ENCODE data around the gene EVI5.

DNA sequence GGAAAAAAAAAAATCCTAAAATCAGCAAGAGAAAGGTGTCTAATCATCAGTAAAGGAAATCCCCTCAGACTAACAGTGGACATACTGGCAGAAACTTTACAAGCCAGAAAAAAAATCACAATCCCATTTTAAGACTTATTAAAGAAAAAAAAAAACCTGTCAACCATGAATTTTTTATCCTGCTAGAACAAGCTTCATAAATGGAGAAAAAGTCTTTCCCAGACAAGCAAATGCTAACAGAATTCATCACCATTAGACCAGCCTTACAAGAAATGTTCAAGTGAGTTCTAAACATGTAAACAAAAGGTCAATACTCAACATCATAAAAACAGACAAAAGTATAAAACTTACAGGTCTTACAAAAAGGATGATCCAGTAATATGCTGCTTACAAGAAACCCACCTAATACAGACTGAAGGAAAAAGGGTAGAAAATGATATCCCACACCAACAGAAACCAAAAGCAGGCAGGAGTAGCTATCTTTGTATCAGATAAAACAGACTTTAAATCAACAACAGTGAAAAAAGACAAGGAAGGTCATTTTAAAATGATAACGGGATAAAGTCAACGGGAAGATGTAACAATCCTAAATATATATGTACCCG is 129.6 kb downstream of the EVI5 start:
- TF ChIP-seq EP300 (IDR thresholded peaks at IDR 0.05) (no peak), POLR2A (IDR thresholded peaks at IDR 0.05) (no peak), POLR2AphosphoS5 (IDR thresholded peaks at IDR 0.05) (no peak)
- TF ChIP-seq, protein P1, sequence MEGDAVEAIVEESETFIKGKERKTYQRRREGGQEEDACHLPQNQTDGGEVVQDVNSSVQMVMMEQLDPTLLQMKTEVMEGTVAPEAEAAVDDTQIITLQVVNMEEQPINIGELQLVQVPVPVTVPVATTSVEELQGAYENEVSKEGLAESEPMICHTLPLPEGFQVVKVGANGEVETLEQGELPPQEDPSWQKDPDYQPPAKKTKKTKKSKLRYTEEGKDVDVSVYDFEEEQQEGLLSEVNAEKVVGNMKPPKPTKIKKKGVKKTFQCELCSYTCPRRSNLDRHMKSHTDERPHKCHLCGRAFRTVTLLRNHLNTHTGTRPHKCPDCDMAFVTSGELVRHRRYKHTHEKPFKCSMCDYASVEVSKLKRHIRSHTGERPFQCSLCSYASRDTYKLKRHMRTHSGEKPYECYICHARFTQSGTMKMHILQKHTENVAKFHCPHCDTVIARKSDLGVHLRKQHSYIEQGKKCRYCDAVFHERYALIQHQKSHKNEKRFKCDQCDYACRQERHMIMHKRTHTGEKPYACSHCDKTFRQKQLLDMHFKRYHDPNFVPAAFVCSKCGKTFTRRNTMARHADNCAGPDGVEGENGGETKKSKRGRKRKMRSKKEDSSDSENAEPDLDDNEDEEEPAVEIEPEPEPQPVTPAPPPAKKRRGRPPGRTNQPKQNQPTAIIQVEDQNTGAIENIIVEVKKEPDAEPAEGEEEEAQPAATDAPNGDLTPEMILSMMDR (IDR thresholded peaks at IDR 0.05) = no peak
